Activated CD4-positive, alpha-beta T cell treated with anti-CD3 and anti-CD28 coated beads, Interleukin-2, amount 50 U/mL, for 1 hour (primary cell): ENCODE results near the gene BPI.
"Not testable (repeated sequence)": the region's sequence is repeated elsewhere in the genome, so short reads cannot be mapped to it uniquely, and the experiment has no call there.

Experiments used
- DNase-seq: peaks from one replicate; pipeline ENCODE4 v3.0.0-alpha.2; 2020

Gene BPI

DNA sequence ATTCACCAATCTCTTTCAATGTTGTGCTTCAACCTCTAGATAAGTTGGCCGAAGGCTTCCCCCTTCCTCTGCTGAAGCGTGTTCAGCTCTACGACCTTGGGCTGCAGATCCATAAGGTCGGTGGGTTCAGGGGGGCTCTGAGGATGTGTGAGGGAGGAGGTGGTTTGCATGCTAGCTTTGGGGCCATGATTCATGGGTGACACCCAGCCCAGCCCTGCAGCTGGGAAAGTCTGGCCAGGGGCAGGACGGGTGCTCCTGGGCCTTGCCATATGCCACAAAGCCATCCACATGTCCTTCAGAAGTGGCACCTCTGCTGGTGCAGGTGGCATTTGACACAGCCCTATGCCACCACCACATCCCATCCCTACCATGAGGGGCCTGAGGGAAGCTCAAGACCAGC lies 69.9 kb downstream of the BPI start:
- DNase-seq = no peak

DNA sequence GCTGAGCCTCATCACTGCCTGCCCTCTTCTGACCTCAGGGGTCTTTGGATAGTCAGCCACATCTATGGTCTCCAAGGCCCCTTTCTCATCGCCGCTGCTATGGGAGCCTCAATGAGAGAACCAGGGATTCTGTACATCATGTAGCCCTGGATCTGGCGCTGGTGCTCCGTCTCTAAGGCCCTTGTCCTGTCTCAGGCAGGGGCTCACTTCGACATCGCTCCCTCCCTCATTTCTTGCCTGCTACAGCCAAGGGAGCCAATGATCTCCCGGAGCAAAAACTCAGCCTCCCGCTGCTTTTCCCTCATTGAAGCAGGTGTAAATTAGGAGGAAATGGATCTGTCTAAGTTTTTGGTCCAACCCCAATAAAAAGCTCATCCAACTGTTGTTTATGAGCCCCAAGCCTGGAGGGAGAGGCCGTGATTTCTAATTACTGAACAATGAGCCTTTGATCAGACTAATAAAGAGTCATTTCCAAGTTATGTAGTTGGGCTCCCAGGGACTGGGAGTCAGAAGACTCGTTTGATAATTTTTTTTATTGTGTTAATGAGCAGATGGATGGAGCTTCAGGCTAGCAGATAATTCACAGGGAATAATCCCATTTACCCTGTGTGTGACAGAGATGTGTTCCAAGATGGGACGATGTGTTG lies 73.2 kb downstream of the BPI start:
- DNase-seq = no peak

DNA sequence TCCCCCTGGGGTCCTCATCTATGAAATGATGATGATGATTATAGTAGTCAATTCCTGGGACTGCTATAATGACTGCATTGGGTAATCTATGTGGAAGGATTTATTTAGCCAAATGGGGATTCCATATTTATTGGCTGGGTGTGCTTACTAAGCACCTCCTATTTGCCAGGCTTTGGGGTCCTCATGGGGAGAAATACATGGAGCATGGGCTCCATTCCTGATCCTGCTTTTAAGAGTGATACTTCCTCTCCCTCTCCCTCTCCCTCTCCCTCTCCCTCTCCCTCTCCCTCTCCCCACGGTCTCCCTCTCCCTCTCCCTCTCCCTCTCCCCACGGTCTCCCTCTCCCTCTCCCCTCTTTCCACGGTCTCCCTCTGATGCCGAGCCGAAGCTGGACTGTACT lies 73.9 kb downstream of the BPI start:
- not testable (repeated sequence) for DNase-seq

DNA sequence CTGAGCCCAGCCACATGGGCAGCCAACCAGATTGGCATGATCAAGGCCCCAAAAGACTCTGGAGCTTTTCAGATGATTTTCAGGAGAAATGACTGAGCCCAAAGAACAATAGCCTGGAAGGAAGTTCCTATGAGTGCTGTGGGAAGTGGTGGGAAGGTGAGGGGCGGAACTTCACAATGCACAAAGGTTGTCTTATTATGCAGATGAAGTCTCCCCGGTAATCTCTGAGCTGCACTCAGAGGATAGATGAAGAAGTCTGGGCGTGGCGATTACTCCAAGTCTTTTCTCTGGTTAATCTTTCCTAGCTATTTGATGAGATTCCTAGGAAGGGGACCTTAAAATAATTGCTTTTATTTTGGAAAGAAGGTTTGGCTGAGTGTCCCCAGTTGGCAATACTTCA lies 79.2 kb downstream of the BPI start:
- no peak for DNase-seq

DNA sequence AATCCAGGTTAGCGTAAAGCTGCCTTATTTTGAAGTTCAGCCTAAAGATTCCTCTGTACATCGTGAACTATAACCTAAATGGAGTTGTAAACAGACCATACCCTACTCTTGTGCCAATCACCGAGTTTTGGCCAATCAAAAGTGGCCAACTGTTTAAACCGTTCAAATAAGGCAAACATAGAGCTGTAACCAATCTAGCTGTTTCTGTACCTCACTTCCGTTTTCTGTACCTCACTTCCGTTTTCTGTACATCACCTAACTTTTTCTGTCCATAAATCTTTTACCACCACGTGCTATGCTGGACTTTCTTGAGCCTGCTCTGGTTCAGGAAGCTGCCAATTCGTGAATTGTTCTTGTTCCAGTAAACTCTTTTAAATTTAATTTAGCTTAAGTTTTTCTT lies 82.0 kb downstream of the BPI start:
- no peak for DNase-seq

DNA sequence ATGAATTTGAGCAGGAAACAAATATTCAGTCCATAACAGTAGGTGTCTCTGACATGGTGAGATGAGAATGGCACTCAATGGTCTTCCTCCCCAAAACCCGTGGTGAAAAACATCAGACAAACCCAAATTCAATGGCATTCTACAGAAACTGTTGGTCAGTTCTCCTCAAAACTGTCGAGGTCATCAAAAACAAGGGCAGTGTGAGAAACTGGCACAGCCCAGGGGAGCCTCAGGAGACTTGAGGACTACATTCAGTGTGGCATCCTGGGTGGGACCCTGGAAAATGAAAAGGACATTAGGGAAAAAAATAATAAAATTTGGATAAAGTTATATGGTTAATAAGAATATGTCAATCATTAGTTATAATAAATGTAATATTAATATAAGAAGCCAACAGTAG lies 82.9 kb downstream of the BPI start:
- DNase-seq = no peak
